SW 1271 (cell line): Measurements from ENCODE around the gene CENPP.

ENCODE experiments used
- DNase-seq, 2 experiments: peaks; one replicate each; lab custom pipeline; 2025; lab: John Stamatoyannopoulos, UW

The CENPP gene

GRCh38 chr9:92313624-92314012 is 12.1 kb upstream of the CENPP start:
- no peak for DNase-seq

GRCh38 chr9:92315456-92315855 is 10.3 kb upstream of the CENPP start:
- no peak for DNase-seq

DNA sequence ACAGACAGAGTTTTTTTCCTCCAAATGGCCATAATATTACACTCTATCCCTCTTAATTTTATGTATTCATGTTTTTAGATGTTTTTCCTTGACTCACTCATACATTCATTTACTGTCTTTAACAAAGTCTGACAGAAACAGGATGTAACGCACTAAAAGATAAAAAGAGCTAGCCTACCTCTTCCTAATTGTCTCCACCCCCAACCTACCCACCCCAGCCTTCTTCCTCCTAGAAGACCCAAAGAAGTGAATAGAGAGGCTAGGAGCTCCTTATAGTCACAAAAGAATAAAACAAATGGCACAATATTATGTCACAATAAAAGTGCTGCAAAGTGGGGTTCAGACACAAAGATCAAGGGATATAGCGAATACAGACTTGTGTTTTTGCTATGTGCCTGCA is 1.3 kb upstream of the CENPP start:
- DNase-seq, result no peak

- no peak for DNase-seq
Observed at GRCh38 chr9:92324889-92325268, 874 bp upstream of the CENPP start.

- no peak for DNase-seq
Observed at GRCh38 chr9:92325991-92326500, 293 bp downstream of the CENPP start.

GRCh38 chr9:92327283-92327850 is 1.6 kb downstream of the CENPP start:
- DNase-seq, result no peak

- DNase-seq, result peak in 1 of 2 experiments; percentile 46
Observed at GRCh38 chr9:92328225-92328624, 2.5 kb downstream of the CENPP start.

DNA sequence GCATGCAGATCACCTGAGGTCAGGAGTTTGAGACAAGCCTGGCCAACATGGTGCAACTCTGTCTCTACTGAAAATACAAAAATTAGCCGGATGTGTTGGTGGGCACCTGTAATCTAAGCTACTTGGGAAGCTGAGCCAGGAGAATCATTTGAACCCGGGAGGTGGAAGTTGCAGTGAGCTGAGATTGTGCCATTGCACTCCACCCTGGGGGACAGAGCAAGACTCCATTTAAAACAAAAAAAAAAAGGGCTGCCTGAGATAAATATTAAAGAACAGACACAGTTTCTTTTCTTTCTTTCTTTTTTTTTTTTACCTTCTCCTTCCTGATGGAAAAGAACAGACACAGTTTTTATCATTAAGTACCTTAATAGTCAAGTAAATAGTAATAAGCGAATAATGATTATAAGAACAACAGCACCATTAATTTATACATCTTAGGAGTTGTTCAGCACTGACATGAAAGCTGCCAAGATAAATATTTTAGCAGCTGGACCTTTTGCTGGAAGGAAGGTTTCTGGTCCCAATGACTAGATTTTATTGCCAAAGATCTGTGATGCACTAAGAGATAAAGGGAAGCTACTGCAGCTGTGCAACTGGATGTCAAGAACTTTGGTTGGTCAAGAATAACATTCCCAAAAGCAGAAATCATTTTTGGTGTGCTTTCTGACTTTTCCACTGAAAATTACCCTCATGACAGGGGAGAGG is 7.0 kb downstream of the CENPP start:
- DNase-seq, result no peak

- DNase-seq, result no peak
Observed at GRCh38 chr9:92333282-92333634, 7.5 kb downstream of the CENPP start.

DNA sequence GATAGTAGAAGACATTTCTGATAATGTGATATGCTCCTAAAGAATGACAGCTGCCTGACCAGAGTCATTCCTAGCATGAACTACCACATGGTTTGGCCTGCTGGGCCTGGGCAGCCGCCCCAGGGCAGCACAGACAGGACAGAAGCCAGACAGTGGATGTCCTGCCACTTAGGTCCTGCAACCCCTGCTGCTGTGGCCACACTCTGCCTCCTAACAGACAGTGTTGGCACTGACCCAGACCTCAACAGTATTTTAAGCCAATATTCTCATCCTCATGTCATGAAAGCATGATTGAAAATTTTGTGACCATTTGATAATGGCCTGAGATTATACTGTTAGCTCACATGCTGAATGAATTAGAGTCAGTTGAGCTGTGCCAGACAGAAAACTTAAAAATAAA is 15.8 kb downstream of the CENPP start:
- DNase-seq, result no peak

DNA sequence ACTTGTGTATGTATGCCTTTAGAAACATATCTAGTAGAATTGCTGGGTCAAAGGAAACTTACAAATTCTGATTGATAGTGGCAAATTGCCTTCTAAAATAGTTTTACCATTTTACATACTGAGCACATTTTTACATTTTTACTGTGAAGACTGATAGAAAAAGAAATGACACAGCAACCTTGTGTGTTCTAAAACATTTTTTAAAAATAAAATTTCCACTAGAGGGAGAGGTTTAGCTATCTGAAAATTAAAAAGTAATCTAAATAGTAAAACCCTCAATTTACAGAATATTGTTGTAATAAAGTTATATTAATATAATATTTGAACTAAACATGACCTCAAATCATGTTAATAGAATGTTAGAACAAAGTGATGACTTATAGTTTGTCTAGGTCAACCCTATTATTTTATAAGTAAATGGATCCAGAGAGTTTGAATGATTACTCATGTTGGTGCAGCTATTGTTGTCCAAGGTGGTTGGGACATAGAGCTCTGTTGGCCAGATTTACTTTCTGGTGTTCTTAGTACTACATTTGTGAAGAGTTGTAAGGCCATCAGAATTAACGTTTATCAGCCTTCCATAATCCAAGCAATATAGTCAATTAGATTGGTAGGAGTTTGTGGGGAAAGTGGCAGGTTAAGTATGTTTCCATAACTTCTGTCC is 17.2 kb downstream of the CENPP start:
- DNase-seq, result no peak

- no peak for DNase-seq
Observed at GRCh38 chr9:92345582-92345981, 19.8 kb downstream of the CENPP start.

- DNase-seq, result no peak
Observed at GRCh38 chr9:92349771-92350739, 24.3 kb downstream of the CENPP start.

GRCh38 chr9:92350740-92351133 is 25.0 kb downstream of the CENPP start:
- DNase-seq, result no peak

GRCh38 chr9:92353051-92353450 is 27.3 kb downstream of the CENPP start:
- DNase-seq, result no peak

DNA sequence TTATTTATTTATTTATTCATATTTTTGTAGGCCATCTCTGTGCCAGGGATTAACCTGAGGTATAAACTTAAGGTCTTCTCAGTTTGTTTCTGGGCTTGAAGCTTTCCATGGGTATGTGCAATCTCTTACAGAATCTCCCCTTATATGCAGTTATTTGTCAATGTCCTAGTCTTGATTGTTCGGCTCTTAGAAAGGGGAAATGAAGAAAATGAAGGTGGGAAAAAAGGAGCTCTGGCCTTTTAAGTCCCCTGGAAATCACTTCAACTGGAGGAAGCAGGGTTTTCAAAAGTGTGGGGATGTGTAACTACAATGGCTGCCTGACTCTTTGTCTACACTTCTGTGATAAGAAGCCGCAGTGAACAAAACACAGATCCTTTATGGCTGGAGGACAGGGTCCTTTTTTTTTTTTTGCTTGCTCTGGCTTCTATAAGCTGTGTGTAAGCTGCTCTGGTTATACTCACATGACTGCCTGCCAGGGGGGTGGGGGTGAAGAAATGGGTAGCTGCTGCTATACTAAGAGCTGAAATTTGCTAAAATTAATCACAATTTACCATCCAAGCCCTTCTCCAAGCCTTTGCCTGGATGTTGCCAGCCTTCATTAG is 33.7 kb downstream of the CENPP start:
- no peak for DNase-seq

GRCh38 chr9:92360083-92360482 is 34.3 kb downstream of the CENPP start:
- no peak for DNase-seq

DNA sequence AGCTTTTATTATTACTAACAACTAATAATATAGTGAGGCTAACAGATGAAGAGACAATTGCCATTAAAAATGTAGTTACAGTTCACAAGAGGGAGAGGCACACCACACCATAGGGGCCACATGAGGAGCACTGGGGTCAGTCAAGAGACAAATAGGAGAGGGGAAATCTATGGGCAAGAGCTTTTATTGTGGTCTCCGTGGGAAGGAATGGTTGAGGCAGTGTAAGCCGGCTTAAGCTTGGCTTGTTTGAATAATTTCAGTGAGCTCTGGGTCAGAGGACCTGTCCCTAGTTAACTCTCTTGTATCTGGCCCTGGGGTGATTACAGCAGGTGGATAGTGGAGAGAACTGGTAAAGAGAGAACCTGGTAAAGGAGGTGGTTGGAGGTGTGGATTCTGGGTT is 43.3 kb downstream of the CENPP start:
- DNase-seq, result no peak

DNA sequence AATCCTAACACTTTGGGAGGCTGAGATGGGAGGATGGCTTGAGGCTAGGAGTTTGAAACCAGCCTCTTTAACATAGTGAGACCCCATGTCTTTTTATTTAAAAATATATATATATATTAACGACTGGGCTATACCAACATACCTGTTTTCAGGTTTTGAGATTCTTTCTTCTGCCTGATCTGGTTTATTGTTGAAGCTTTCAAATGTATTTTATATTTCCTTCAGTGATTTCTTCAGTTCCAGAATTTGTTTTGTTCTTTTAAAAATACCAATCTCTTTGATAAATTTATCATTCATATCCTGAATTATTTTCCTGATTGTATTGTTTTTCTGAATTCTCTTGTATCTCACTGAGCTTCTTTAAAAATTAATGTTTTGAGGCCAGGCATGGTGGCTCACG is 47.4 kb downstream of the CENPP start:
- DNase-seq, result no peak

DNA sequence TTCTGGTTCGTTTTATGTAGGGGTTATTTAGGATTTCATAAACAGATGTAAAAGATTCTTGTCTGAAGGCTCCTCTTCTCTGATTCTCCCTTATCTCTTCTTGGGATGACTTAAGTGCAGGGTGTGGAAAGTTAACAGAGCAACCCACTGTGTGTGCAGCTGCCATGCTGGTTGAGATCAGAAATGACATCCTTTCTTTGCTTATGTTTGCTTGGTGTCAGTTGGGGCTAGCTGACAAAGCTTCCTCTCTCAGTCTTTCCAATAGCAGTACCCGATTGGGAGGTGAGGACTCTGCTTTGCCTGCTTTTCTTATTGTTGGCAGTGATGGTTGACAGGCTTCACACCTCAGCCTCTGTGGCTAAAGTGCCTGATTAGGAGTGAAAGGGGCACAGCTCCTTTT is 52.1 kb downstream of the CENPP start:
- DNase-seq, result no peak

GRCh38 chr9:92378865-92379560 is 53.3 kb downstream of the CENPP start:
- no peak for DNase-seq
